Tibial artery (tissue), 4 donors: ENCODE results near the gene LAMA2.

Experiments used
- DNase-seq, 2 donors: peaks; one replicate each; pipeline ENCODE4 v3.0.0-alpha.2; 2019
- H3K27ac ChIP-seq, 2 donors: fragments of 200-600 bp; sonication (generic) in 1 of 2; 1 replicate in 1 of 2; 2 replicates in 1 of 2; pipeline ENCODE4 v1.5.1; 2018 to 2019; ENCODE audit warnings: mild to moderate bottlenecking in 1 of 2
- H3K27me3 ChIP-seq, 2 donors: fragments of 200-600 bp; sonication (generic) in 1 of 2; one replicate each; pipeline versions ENCODE4 v1.5.1 to v1.6.0; 2016 to 2019
- H3K36me3 ChIP-seq, 3 donors: fragments of 200-600 bp; sonication (generic) in 2 of 3; one replicate each; pipeline ENCODE4 v1.5.1; 2016 to 2019; ENCODE audit warnings: mild to moderate bottlenecking in 2 of 3
- H3K4me1 ChIP-seq, 4 donors: fragments of 200-600 bp; sonication (generic) in 2 of 4; 1 replicate in 3 of 4; 2 replicates in 1 of 4; pipeline ENCODE4 v1.5.1; 2016 to 2019
- H3K4me3 ChIP-seq, 2 donors: fragments of 200-600 bp; sonication (generic) in 1 of 2; 1 replicate in 1 of 2; 2 replicates in 1 of 2; pipeline ENCODE4 v1.5.1; 2018 to 2019; ENCODE audit warnings: mild to moderate bottlenecking in 2 of 2
- H3K9me3 ChIP-seq, 3 donors: fragments of 200-600 bp; sonication (generic) in 1 of 3; one replicate each; pipeline ENCODE4 v1.5.1; 2016 to 2019
- intact Hi-C: fragments of 100-400 bp; cut with DNase I; formaldehyde crosslinking; loops from one replicate; pipeline ENCODE4 v1.15.0; 2023; ENCODE audit warnings: low total_unique reads
- TF ChIP-seq, protein P1 (sequence below), 2 experiments: fragments of 200-600 bp in 1 of 2; fragments of 450-650 bp in 1 of 2; IDR thresholded peaks; one replicate each; pipeline ENCODE4 v1.5.1; 2017 to 2019; ENCODE audit warnings: antibody characterized with exemption in 2 of 2, mild to moderate bottlenecking in 1 of 2, moderate library complexity in 1 of 2

LAMA2 gene

DNA sequence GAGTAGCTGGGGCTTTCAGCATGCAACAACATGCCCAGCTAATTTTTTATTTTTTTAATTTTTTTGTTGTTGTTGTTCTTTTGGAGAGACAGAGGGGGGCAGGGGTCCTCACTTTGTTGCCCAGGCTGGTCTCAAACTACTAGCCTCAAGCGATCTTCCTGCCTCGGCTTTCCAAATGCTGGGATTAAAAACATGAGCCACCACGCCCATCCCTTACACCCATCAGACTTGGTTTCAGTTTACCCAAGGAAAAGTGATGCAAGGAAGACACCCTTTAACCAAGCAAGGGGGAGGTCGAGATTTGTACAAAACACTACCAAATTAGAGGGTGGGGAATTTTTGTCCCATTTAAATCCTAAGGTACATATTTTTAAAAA lies 616.9 kb downstream of the LAMA2 start:
- no peak overlapping the region for H3K27ac ChIP-seq
- H3K9me3 ChIP-seq = no peaks in the 10 kb centered on the region
- no peak overlapping the region for H3K4me3 ChIP-seq
- intact Hi-C loops = loop anchor here (5.0 kb wide), 1 partner anchor 77 kb away; no protein-coding TSS in a partner anchor
- no peaks in the 10 kb centered on the region for H3K27me3 ChIP-seq
- H3K36me3 ChIP-seq = peaks cover 0 to 9% (median 3%) of the 10 kb centered on the region in 3 donors
- TF ChIP-seq, protein P1, sequence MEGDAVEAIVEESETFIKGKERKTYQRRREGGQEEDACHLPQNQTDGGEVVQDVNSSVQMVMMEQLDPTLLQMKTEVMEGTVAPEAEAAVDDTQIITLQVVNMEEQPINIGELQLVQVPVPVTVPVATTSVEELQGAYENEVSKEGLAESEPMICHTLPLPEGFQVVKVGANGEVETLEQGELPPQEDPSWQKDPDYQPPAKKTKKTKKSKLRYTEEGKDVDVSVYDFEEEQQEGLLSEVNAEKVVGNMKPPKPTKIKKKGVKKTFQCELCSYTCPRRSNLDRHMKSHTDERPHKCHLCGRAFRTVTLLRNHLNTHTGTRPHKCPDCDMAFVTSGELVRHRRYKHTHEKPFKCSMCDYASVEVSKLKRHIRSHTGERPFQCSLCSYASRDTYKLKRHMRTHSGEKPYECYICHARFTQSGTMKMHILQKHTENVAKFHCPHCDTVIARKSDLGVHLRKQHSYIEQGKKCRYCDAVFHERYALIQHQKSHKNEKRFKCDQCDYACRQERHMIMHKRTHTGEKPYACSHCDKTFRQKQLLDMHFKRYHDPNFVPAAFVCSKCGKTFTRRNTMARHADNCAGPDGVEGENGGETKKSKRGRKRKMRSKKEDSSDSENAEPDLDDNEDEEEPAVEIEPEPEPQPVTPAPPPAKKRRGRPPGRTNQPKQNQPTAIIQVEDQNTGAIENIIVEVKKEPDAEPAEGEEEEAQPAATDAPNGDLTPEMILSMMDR (IDR thresholded peaks at IDR 0.05) = no peak
- H3K4me1 ChIP-seq = peaks cover 0 to 8% (median 1%) of the 10 kb centered on the region in 4 donors
- no peak for DNase-seq

DNA sequence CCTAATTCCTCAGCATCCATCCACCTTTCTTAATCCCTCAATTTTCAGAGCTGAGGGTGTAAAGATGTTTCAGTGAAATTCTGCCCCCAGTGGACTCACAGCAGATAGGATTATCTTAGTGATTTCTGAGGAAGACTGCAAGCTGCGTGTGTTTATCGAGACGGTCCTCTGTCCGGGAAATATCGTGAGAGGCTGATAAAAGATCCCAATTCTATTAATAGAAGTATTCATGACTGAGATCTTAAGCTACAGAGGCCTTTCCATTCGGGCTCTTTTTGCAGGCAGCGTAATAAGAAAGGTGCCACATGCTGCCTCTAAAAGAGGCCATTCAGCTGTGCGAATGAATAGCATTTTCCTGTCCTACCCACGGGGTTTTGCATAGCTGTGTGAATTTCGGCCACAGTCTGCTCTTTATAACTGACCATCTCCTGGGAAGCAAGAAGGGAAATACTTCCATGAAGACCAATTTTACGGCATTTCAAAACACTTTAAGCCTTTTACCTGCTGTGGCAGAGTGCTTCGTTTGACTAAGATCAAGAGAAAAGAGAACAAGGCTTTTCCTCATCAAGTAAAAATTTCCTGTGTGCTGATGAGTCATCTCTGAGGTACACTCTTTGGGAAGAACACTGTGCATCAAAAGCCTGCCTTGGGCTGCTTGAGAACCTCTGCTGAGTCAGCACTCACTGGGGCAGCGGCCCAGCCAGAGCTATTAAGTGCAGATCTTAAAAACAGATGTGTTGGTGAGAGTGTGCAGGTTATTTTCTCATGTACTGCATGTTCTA lies 618.2 kb downstream of the LAMA2 start:
- no peak overlapping the region for H3K27ac ChIP-seq
- peaks cover 0 to 8% (median 1%) of the 10 kb centered on the region in 4 donors for H3K4me1 ChIP-seq
- H3K27me3 ChIP-seq = no peaks in the 10 kb centered on the region
- TF ChIP-seq, protein P1 (IDR thresholded peaks at IDR 0.05) = no peak
- no peak overlapping the region for H3K4me3 ChIP-seq
- peak in 1 of 2 donors; percentile 63 for DNase-seq
- H3K36me3 ChIP-seq = peaks cover 0 to 14% (median 3%) of the 10 kb centered on the region in 3 donors
- intact Hi-C loops = no loop called here
- no peaks in the 10 kb centered on the region for H3K9me3 ChIP-seq

DNA sequence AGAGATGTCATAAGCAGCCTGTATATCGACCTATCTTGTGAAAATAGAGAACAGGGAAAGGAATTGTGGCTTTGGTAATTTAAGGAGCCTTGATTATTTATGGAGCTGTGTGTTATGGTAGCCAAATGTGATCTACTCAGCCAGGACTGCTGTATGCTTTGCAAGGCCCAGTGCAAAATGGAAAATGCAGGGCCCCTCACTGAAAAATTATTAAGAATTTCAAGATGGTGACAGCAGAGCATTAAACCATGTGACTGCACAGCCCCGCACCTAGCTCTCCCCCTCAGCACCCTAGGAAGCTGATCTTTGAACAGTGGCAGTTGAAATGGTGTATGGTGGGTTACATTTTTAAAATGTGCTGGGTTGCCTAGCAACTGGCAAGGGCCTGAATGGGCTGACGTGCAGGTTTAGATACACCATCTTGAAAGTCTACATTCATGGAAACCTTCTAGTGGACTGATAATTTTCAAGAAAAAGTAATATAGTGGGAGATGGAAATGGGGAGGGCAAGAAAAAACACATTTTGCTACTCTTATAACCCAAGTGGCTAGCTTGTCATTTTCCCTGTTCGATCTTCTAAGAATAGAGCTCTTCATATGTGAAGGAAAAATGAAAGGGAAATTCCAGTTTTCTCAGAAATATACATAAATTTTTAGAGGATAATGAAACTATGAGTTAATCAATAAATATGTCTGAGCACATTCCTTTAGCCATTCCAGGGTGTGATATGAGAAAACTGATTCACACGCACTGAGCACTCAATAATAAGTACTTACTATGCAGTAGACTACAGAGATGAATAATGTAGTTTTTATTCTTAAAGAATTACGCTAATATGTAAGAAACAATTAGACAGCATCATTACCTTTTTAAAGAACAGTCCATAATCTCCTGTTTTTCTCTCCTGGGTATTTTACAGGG lies 619.1 kb downstream of the LAMA2 start:
- Histone ChIP-seq H3K27ac (no peak overlapping the region), H3K9me3 (no peaks in the 10 kb centered on the region), H3K4me3 (no peak overlapping the region), H3K4me1 (peaks cover 0 to 8% (median 1%) of the 10 kb centered on the region in 4 donors), H3K36me3 (peaks cover 0 to 14% (median 3%) of the 10 kb centered on the region in 3 donors), H3K27me3 (no peaks in the 10 kb centered on the region)
- TF ChIP-seq, protein P1 (IDR thresholded peaks at IDR 0.05) = no peak
- DNase-seq = no peak
- intact Hi-C loops = no loop called here

DNA sequence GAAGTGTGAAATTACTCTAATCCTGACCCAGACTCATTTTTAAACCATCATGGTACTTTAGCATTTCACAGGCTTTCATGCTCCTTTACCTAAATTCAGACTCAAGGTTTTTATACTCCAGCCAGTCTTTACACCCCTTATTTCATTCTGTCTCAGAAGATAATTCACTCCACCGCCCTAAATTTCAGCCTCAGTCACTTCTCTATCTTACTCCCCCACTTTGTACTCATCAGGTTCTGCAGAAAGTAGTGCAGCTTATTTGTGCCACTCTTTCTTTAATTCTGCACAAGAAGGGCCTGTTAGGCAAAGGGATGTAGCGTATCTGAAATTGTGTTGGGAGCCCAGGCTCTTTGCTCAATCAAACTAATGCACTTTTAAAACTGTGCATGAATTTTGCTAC lies 621.5 kb downstream of the LAMA2 start:
- Histone ChIP-seq H3K9me3 (no peaks in the 10 kb centered on the region), H3K27me3 (no peaks in the 10 kb centered on the region), H3K36me3 (peaks cover 0 to 14% (median 3%) of the 10 kb centered on the region in 3 donors), H3K27ac (no peak overlapping the region), H3K4me1 (peaks cover 0 to 8% (median 1%) of the 10 kb centered on the region in 4 donors), H3K4me3 (no peak overlapping the region)
- DNase-seq = no peak
- TF ChIP-seq, protein P1 (IDR thresholded peaks at IDR 0.05) = no peak
- intact Hi-C loops = no loop called here

DNA sequence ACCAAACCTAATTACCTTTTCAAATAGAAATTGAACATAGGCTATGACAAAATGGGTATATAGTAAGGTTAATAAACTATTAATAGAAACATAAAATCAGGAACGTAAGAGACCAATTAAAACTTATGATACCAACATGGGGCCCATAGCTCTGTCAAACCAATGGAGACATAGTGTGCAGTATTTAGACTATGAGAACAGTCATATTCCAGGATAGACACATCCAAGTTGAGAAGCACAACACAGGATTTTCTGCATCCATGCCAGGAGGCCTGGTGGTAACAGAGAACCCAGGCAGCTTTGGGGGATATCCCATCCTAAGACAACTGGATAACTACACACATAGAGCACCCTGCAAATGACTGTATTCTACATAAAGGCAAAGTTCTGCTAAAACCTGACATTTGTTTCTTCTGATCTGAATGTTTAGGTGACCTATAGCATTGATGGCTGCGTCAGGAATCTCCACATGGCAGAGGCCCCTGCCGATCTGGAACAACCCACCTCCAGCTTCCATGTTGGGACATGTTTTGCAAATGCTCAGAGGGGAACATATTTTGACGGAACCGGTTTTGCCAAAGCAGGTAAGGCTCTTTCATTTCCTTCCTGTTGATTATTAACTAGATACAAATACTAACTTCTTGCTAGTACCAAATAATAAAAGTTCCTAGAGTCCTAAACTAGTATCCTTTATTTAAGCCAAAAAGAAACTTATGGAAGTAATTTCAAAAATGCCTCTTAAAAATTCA lies 624.3 kb downstream of the LAMA2 start:
- Histone ChIP-seq H3K4me3 (no peak overlapping the region), H3K27me3 (no peaks in the 10 kb centered on the region), H3K27ac (no peak overlapping the region), H3K36me3 (peaks cover 0 to 15% (median 3%) of the 10 kb centered on the region in 3 donors), H3K9me3 (no peaks in the 10 kb centered on the region), H3K4me1 (no peaks in the 10 kb centered on the region)
- intact Hi-C loops = no loop called here
- DNase-seq = no peak
- TF ChIP-seq, protein P1 (IDR thresholded peaks at IDR 0.05) = no peak
